ENCODE results near the gene TRIL. TPM values are rescaled to one million over a fixed set of nuclear protein-coding genes. Genes with fewer than 3 reads are reported as not detected.

Gene TRIL
- total RNA-seq (2014; rRNA removed; shearing (Covaris generic)) (0.32 and 0.38 TPM in 2 replicates), polyA plus RNA-seq (2016; fragmentation: Nextera tagmentation; extraction: Ambion mirVana) (0.08 TPM in 2 replicates)

- H3K4me1 ChIP-seq (ENCODE audit: insufficient read depth): no peaks in the 10 kb centered on the region
- in situ Hi-C loops (cut with MboI): no loop called here
- peaks cover 32% of the 10 kb centered on the region; the same call in 1 of the 2 replicates for H3K27me3 ChIP-seq (replicated peaks; ENCODE audit: insufficient read depth)
These were observed at the start of gene TRIL for GRCh38 chr7:28958235-28958979. TSS of gene TRIL (minus strand) at chr7:28958330. CDS start at chr7:28958046, 284 bp downstream.

DNA sequence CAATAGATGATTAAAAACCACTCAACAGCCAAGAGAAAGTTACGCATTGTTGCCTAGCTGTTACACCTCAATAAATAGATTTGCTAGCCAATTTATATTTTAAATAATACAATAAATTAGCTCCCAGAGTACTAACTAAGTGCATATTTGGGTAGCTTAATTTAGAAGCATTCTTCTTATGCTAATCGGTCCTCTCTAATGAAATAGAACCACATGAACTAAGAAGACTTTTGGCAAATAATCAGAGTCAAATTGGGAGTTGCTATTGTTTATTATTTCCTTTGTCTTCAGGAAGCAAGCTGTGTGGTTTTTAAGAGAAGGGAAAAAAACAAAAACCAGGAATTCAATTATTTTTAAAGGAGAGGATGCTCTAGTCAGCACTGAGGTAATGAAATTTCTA is 49.0 kb upstream of the TRIL start:
- Histone ChIP-seq H3F3A (ENCODE audit: insufficient read depth) (no peaks in the 10 kb centered on the region), H3K9ac (no peak overlapping the region), H3K27me3 (replicated peaks; ENCODE audit: insufficient read depth) (peaks cover 5% of the 10 kb centered on the region; the same call in 1 of the 2 replicates), H3K4me2 (ENCODE audit: unreplicated experiment) (no peak overlapping the region), H3K4me3 (no peak overlapping the region), H3K36me3 (ENCODE audit: low read depth) (no peaks in the 10 kb centered on the region), H3K9me2 (ENCODE audit: insufficient read depth) (no peaks in the 10 kb centered on the region), H3K4me1 (ENCODE audit: insufficient read depth) (no peaks in the 10 kb centered on the region), H3K27ac (no peak overlapping the region), H4K20me1 (ENCODE audit: insufficient read depth) (no peaks in the 10 kb centered on the region), H3K9me3 (ENCODE audit: low read depth) (no peaks in the 10 kb centered on the region), H2AFZ (no peak overlapping the region), H3K79me2 (ENCODE audit: insufficient read depth) (no peaks in the 10 kb centered on the region)
- 62 to 63% methylated on average over 2 of the region's 2 CpGs for WGBS, 2 experiments (ENCODE audit: low coverage in 1 of 2, low lambda C conversion rate in 2 of 2, missing lambda C conversion rate in 2 of 2)
- DNase-seq: no peak
- TF ChIP-seq EZH2 (IDR thresholded peaks at IDR 0.05; ENCODE audit: insufficient read depth, poor library complexity, severe bottlenecking) (no peak), EZH2phosphoT487 (IDR thresholded peaks at IDR 0.05; ENCODE audit: insufficient read depth, low read depth) (no peak)
- in situ Hi-C loops (cut with MboI): no loop called here

More at GRCh38 chr7:28958235-28958979, at the start of gene TRIL:
- no peaks in the 10 kb centered on the region for H3F3A ChIP-seq (ENCODE audit: insufficient read depth)
- WGBS, 2 experiments (ENCODE audit: low coverage in 1 of 2, low lambda C conversion rate in 2 of 2, missing lambda C conversion rate in 2 of 2): 3 to 6% methylated on average over 65 of the region's 66 CpGs
- H3K9me2 ChIP-seq (ENCODE audit: insufficient read depth): no peaks in the 10 kb centered on the region
- H3K4me3 ChIP-seq: peak within 1 kb of the TSS; percentile 68
- peak within 1 kb of the TSS; percentile 78 for H3K4me2 ChIP-seq (ENCODE audit: unreplicated experiment)
- no peaks in the 10 kb centered on the region for H3K36me3 ChIP-seq (ENCODE audit: low read depth)
- H3K9me3 ChIP-seq (ENCODE audit: low read depth): no peaks in the 10 kb centered on the region
- no peaks in the 10 kb centered on the region for H4K20me1 ChIP-seq (ENCODE audit: insufficient read depth)
- no peak within 1 kb of the TSS for H3K27ac ChIP-seq
- no peak within 1 kb of the TSS for H3K9ac ChIP-seq
- H2AFZ ChIP-seq: peak within 1 kb of the TSS; percentile 80
- peak; percentile 77 for DNase-seq
- no peaks in the 10 kb centered on the region for H3K79me2 ChIP-seq (ENCODE audit: insufficient read depth)
- TF ChIP-seq EZH2phosphoT487 (IDR thresholded peaks at IDR 0.05; ENCODE audit: insufficient read depth, low read depth) (no peak), EZH2 (IDR thresholded peaks at IDR 0.05; ENCODE audit: insufficient read depth, poor library complexity, severe bottlenecking) (no peak)

- DNase-seq: peak; percentile 41
- Histone ChIP-seq H3K9ac (no peak overlapping the region), H3K4me3 (no peak overlapping the region), H4K20me1 (ENCODE audit: insufficient read depth) (no peaks in the 10 kb centered on the region), H3K9me3 (ENCODE audit: low read depth) (no peaks in the 10 kb centered on the region), H3K9me2 (ENCODE audit: insufficient read depth) (no peaks in the 10 kb centered on the region), H3F3A (ENCODE audit: insufficient read depth) (no peaks in the 10 kb centered on the region), H3K36me3 (ENCODE audit: low read depth) (no peaks in the 10 kb centered on the region), H3K4me2 (ENCODE audit: unreplicated experiment) (no peak overlapping the region), H3K27ac (no peak overlapping the region), H2AFZ (no peak overlapping the region), H3K4me1 (ENCODE audit: insufficient read depth) (no peaks in the 10 kb centered on the region), H3K27me3 (replicated peaks; ENCODE audit: insufficient read depth) (peaks cover 16% of the 10 kb centered on the region; the same call in 1 of the 2 replicates), H3K79me2 (ENCODE audit: insufficient read depth) (no peaks in the 10 kb centered on the region)
- TF ChIP-seq EZH2 (IDR thresholded peaks at IDR 0.05; ENCODE audit: insufficient read depth, poor library complexity, severe bottlenecking) (no peak), EZH2phosphoT487 (IDR thresholded peaks at IDR 0.05; ENCODE audit: insufficient read depth, low read depth) (no peak)
- in situ Hi-C loops (cut with MboI): no loop called here
- 43 to 47% methylated on average over 3 of the region's 3 CpGs for WGBS, 2 experiments (ENCODE audit: low coverage in 1 of 2, low lambda C conversion rate in 2 of 2, missing lambda C conversion rate in 2 of 2)
These were observed 47.7 kb upstream of the TRIL start for GRCh38 chr7:29005829-29006228.

- Histone ChIP-seq H3K9me2 (ENCODE audit: insufficient read depth) (no peaks in the 10 kb centered on the region), H3K4me1 (ENCODE audit: insufficient read depth) (no peaks in the 10 kb centered on the region), H2AFZ (no peak overlapping the region), H3F3A (ENCODE audit: insufficient read depth) (no peaks in the 10 kb centered on the region), H3K36me3 (ENCODE audit: low read depth) (no peaks in the 10 kb centered on the region), H3K9me3 (ENCODE audit: low read depth) (no peaks in the 10 kb centered on the region), H3K4me2 (ENCODE audit: unreplicated experiment) (no peak overlapping the region), H3K79me2 (ENCODE audit: insufficient read depth) (no peaks in the 10 kb centered on the region), H3K27me3 (replicated peaks; ENCODE audit: insufficient read depth) (peaks cover 18% of the 10 kb centered on the region; the same call in 1 of the 2 replicates), H3K9ac (no peak overlapping the region), H3K4me3 (no peak overlapping the region), H4K20me1 (ENCODE audit: insufficient read depth) (no peaks in the 10 kb centered on the region), H3K27ac (no peak overlapping the region)
- in situ Hi-C loops (cut with MboI): no loop called here
- TF ChIP-seq EZH2 (IDR thresholded peaks at IDR 0.05; ENCODE audit: insufficient read depth, poor library complexity, severe bottlenecking): no peak
- TF ChIP-seq EZH2phosphoT487 (IDR thresholded peaks at IDR 0.05; ENCODE audit: insufficient read depth, low read depth): no peak
- DNase-seq: no peak
- WGBS, 2 experiments (ENCODE audit: low coverage in 1 of 2, low lambda C conversion rate in 2 of 2, missing lambda C conversion rate in 2 of 2): 26 to 29% methylated on average over 1 of the region's 1 CpG
These were observed 47.3 kb upstream of the TRIL start for GRCh38 chr7:29005406-29005805.

All from GM23248 (cell line).